ENCODE data around the gene CHN2. TPM values are rescaled to one million over a fixed set of nuclear protein-coding genes. Genes with fewer than 3 reads are reported as not detected.

The CHN2 gene
- total RNA-seq, 1 experiment from 2014 or later: 5.0 TPM

DNA sequence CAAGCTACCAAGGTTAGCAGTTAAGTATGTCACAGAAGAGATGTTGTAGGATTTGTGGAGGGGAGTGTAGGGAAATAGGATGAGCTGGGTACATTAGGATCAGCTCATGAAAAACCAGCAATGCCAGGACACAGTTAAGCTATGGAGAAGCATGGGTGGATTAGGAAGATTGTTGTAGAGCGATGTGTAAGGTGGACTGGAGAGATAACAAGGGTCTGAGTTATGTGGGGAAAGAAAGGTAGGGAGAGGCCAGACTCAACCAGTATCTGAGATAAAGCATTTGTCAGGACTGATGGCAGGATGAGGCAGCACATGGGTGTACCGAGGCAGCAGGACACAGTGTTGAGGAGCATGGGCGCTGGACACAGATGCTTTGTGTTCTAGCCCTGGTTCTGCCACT, 283.7 kb downstream of the CHN2 start:
- Mint-ChIP-seq H3K27ac (no peak overlapping the region), H3K4me3 (no peak overlapping the region), H3K36me3 (no peaks in the 10 kb centered on the region), H3K27me3 (ENCODE audit: low read depth) (no peaks in the 10 kb centered on the region), H3K9me3 (no peaks in the 10 kb centered on the region), H3K4me1 (peaks cover 13% of the 10 kb centered on the region)
- DNase-seq (ENCODE audit: low spot score) (no peak), ATAC-seq (no peak)
- POLR2A ChIA-PET: no interaction called here
- CTCF ChIA-PET: no interaction called here
- TF ChIP-seq, protein P1, sequence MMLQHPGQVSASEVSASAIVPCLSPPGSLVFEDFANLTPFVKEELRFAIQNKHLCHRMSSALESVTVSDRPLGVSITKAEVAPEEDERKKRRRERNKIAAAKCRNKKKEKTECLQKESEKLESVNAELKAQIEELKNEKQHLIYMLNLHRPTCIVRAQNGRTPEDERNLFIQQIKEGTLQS (CRISPR knock-in tag; conservative IDR thresholded peaks at IDR 0.05): no peak
- TF ChIP-seq CREM (CRISPR knock-in tag; IDR thresholded peaks at IDR 0.05) (no peak), ZNF232 (CRISPR knock-in tag; IDR thresholded peaks at IDR 0.05) (no peak), TCF7 (CRISPR knock-in tag; IDR thresholded peaks at IDR 0.05; ENCODE audit: low read depth) (no peak), OVOL2 (CRISPR knock-in tag; IDR thresholded peaks at IDR 0.05; ENCODE audit: borderline replicate concordance) (no peak), ZNF396 (CRISPR knock-in tag; IDR thresholded peaks at IDR 0.05; ENCODE audit: borderline replicate concordance) (no peak), NR2C2 (CRISPR knock-in tag; IDR thresholded peaks at IDR 0.05) (no peak), SMAD3 (CRISPR knock-in tag; IDR thresholded peaks at IDR 0.05; ENCODE audit: borderline replicate concordance) (no peak), ZNF138 (CRISPR knock-in tag; conservative IDR thresholded peaks at IDR 0.05) (no peak), ZNF121 (CRISPR knock-in tag; IDR thresholded peaks at IDR 0.05) (no peak), RORB (CRISPR knock-in tag; IDR thresholded peaks at IDR 0.05) (no peak), MYBL2 (CRISPR knock-in tag; IDR thresholded peaks at IDR 0.05) (no peak), MXD4 (CRISPR knock-in tag; IDR thresholded peaks at IDR 0.05; ENCODE audit: borderline replicate concordance) (no peak), KAT7 (CRISPR knock-in tag; IDR thresholded peaks at IDR 0.05; ENCODE audit: borderline replicate concordance) (no peak), GABPB1 (CRISPR knock-in tag; IDR thresholded peaks at IDR 0.05) (no peak)
- TF ChIP-seq, protein P2, sequence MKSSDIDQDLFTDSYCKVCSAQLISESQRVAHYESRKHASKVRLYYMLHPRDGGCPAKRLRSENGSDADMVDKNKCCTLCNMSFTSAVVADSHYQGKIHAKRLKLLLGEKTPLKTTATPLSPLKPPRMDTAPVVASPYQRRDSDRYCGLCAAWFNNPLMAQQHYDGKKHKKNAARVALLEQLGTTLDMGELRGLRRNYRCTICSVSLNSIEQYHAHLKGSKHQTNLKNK (CRISPR knock-in tag; IDR thresholded peaks at IDR 0.05): no peak
- TF ChIP-seq, protein P3, sequence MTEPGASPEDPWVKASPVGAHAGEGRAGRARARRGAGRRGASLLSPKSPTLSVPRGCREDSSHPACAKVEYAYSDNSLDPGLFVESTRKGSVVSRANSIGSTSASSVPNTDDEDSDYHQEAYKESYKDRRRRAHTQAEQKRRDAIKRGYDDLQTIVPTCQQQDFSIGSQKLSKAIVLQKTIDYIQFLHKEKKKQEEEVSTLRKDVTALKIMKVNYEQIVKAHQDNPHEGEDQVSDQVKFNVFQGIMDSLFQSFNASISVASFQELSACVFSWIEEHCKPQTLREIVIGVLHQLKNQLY (CRISPR knock-in tag; IDR thresholded peaks at IDR 0.05): no peak
- TF ChIP-seq, protein P4, sequence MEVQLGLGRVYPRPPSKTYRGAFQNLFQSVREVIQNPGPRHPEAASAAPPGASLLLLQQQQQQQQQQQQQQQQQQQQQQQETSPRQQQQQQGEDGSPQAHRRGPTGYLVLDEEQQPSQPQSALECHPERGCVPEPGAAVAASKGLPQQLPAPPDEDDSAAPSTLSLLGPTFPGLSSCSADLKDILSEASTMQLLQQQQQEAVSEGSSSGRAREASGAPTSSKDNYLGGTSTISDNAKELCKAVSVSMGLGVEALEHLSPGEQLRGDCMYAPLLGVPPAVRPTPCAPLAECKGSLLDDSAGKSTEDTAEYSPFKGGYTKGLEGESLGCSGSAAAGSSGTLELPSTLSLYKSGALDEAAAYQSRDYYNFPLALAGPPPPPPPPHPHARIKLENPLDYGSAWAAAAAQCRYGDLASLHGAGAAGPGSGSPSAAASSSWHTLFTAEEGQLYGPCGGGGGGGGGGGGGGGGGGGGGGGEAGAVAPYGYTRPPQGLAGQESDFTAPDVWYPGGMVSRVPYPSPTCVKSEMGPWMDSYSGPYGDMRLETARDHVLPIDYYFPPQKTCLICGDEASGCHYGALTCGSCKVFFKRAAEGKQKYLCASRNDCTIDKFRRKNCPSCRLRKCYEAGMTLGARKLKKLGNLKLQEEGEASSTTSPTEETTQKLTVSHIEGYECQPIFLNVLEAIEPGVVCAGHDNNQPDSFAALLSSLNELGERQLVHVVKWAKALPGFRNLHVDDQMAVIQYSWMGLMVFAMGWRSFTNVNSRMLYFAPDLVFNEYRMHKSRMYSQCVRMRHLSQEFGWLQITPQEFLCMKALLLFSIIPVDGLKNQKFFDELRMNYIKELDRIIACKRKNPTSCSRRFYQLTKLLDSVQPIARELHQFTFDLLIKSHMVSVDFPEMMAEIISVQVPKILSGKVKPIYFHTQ (CRISPR knock-in tag; IDR thresholded peaks at IDR 0.05): no peak
- TF ChIP-seq, protein P5, sequence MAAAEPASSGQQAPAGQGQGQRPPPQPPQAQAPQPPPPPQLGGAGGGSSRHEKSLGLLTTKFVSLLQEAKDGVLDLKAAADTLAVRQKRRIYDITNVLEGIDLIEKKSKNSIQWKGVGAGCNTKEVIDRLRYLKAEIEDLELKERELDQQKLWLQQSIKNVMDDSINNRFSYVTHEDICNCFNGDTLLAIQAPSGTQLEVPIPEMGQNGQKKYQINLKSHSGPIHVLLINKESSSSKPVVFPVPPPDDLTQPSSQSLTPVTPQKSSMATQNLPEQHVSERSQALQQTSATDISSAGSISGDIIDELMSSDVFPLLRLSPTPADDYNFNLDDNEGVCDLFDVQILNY (CRISPR knock-in tag; IDR thresholded peaks at IDR 0.05): no peak

DNA sequence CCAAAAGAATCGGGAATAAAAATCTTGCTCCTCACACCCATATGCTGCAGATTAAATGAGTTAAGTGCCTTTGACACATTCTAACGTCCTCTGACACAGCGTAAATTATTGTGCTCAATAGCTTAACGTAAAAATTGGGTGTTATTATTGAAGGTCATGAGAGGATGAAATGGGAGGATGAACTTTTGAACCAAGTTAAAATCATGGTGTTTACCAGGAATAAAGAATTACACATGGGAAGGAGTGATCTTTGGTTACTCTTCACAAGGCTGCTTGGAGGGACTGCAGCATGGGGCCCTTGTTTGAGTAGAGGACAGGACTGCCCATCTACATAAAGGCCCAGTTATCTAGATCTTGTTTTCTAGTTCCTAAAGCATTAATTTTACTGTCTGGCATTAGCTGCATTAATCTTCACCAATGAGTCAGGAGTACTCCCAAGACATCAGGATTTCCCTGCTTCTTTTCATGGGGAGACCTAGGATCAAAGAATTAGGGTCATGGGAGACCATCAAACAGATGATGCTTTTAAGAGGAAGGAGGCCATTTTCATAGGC, 284.2 kb downstream of the CHN2 start:
- ChIA-PET CTCF (interaction anchor here (1.2 kb wide), 1 partner anchor 110 kb away, joined by 4 read pairs; no protein-coding TSS in a partner anchor), POLR2A (no interaction called here)
- Mint-ChIP-seq H3K27ac (no peak overlapping the region), H3K36me3 (no peaks in the 10 kb centered on the region), H3K9me3 (no peaks in the 10 kb centered on the region), H3K4me1 (peaks cover 13% of the 10 kb centered on the region), H3K4me3 (no peak overlapping the region), H3K27me3 (ENCODE audit: low read depth) (no peaks in the 10 kb centered on the region)
- DNase-seq (ENCODE audit: low spot score) (no peak), ATAC-seq (no peak)
- no peak for TF ChIP-seq MYBL2 (CRISPR knock-in tag; IDR thresholded peaks at IDR 0.05)
- no peak for TF ChIP-seq PRRX2 (CRISPR knock-in tag; IDR thresholded peaks at IDR 0.05)
- TF ChIP-seq ESRRA (CRISPR knock-in tag; IDR thresholded peaks at IDR 0.05; ENCODE audit: borderline replicate concordance): no peak
- TF ChIP-seq, protein P5 (CRISPR knock-in tag; IDR thresholded peaks at IDR 0.05): no peak
- TF ChIP-seq, protein P1 (CRISPR knock-in tag; conservative IDR thresholded peaks at IDR 0.05): no peak
- TF ChIP-seq, protein P6, sequence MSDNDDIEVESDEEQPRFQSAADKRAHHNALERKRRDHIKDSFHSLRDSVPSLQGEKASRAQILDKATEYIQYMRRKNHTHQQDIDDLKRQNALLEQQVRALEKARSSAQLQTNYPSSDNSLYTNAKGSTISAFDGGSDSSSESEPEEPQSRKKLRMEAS (CRISPR knock-in tag; IDR thresholded peaks at IDR 0.05): no peak
- TF ChIP-seq NFYB (CRISPR knock-in tag; conservative IDR thresholded peaks at IDR 0.05; ENCODE audit: low read depth): no peak
- TF ChIP-seq ZNF671 (CRISPR knock-in tag; IDR thresholded peaks at IDR 0.05): no peak
- TF ChIP-seq, protein P7, sequence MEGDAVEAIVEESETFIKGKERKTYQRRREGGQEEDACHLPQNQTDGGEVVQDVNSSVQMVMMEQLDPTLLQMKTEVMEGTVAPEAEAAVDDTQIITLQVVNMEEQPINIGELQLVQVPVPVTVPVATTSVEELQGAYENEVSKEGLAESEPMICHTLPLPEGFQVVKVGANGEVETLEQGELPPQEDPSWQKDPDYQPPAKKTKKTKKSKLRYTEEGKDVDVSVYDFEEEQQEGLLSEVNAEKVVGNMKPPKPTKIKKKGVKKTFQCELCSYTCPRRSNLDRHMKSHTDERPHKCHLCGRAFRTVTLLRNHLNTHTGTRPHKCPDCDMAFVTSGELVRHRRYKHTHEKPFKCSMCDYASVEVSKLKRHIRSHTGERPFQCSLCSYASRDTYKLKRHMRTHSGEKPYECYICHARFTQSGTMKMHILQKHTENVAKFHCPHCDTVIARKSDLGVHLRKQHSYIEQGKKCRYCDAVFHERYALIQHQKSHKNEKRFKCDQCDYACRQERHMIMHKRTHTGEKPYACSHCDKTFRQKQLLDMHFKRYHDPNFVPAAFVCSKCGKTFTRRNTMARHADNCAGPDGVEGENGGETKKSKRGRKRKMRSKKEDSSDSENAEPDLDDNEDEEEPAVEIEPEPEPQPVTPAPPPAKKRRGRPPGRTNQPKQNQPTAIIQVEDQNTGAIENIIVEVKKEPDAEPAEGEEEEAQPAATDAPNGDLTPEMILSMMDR (IDR thresholded peaks at IDR 0.05): no peak
- TF ChIP-seq CREB1 (CRISPR knock-in tag; IDR thresholded peaks at IDR 0.05): no peak

All from WTC11 (cell line).